WTC11 (cell line): ENCODE measurements around the gene SLC7A4. TPM values are rescaled to one million over a fixed set of nuclear protein-coding genes. Genes with fewer than 3 reads are reported as not detected.

ENCODE experiments used
- ATAC-seq: fragments of 200-7000 bp; cut with Tn5 transposase; 2 replicates; pipeline ENCODE4 v1.10.0; 2021; ENCODE audit warnings: mild to moderate bottlenecking, moderate library complexity
- CTCF ChIA-PET: fragments of 300-600 bp; sonication (Branson Sonifier 250); formaldehyde crosslinking; loops from one replicate; lab custom pipeline; 2021; ENCODE audit warnings: antibody characterized with exemption; lab: Charles Lee
- POLR2A ChIA-PET: fragments of 350-600 bp; sonication (Branson Sonifier 250); formaldehyde crosslinking; loops from one replicate; lab custom pipeline; 2021; ENCODE audit warnings: antibody characterized with exemption; lab: Charles Lee
- DNase-seq: peaks from one replicate; pipeline ENCODE4 v3.0.0; 2021; ENCODE audit warnings: low spot score
- H3K27ac Mint-ChIP-seq: 2 replicates; pipeline ENCODE4 v1.8.0; 2021; ENCODE audit warnings: mixed read lengths
- H3K27me3 Mint-ChIP-seq: 2 replicates; pipeline ENCODE4 v1.8.0; 2021; ENCODE audit warnings: low read depth, mild to moderate bottlenecking, moderate library complexity, mixed read lengths
- H3K36me3 Mint-ChIP-seq: 2 replicates; pipeline ENCODE4 v1.8.0; 2021; ENCODE audit warnings: mixed read lengths
- H3K4me1 Mint-ChIP-seq: 2 replicates; pipeline ENCODE4 v1.8.0; 2022; ENCODE audit warnings: mixed read lengths
- H3K4me3 Mint-ChIP-seq: 2 replicates; pipeline ENCODE4 v1.8.0; 2021; ENCODE audit warnings: mild to moderate bottlenecking, moderate library complexity, mixed read lengths
- H3K9me3 Mint-ChIP-seq: 2 replicates; pipeline ENCODE4 v1.8.0; 2021; ENCODE audit warnings: mixed read lengths
- CBFB ChIP-seq: sonication (generic); formaldehyde crosslinking; IDR thresholded peaks from 2 replicates; pipeline ENCODE4 v1.8.1; 2022; ENCODE audit warnings: mild to moderate bottlenecking, low read depth, missing genetic modification reagents
- FOXJ3 ChIP-seq: sonication (generic); formaldehyde crosslinking; IDR thresholded peaks from 2 replicates; pipeline ENCODE4 v1.9.0; 2021; ENCODE audit warnings: missing genetic modification reagents, mild to moderate bottlenecking, borderline replicate concordance
- JUN ChIP-seq: sonication (generic); formaldehyde crosslinking; IDR thresholded peaks from 2 replicates; pipeline ENCODE4 v1.8.0; 2023; ENCODE audit warnings: mild to moderate bottlenecking, missing genetic modification reagents
- NFATC4 ChIP-seq: fragments of 250-450 bp; sonication (Bioruptor Pico); IDR thresholded peaks from 2 replicates; pipeline ENCODE4 v1.9.0; 2021; ENCODE audit warnings: mild to moderate bottlenecking
- NFYB ChIP-seq: sonication (generic); formaldehyde crosslinking; conservative IDR thresholded peaks from 2 replicates; pipeline ENCODE4 v1.8.0; 2022; ENCODE audit warnings: low read depth, missing genetic modification reagents
- NR1H2 ChIP-seq: sonication (generic); formaldehyde crosslinking; IDR thresholded peaks from 2 replicates; pipeline ENCODE4 v1.9.0; 2021; ENCODE audit warnings: mild to moderate bottlenecking, moderate library complexity, missing genetic modification reagents
- SP1 ChIP-seq: sonication (generic); formaldehyde crosslinking; conservative IDR thresholded peaks from 2 replicates; pipeline ENCODE4 v1.8.1; 2022; ENCODE audit warnings: missing genetic modification reagents
- TEAD1 ChIP-seq: sonication (generic); formaldehyde crosslinking; IDR thresholded peaks from 2 replicates; pipeline ENCODE4 v1.8.0; 2022; ENCODE audit warnings: mild to moderate bottlenecking, missing genetic modification reagents
- ZNF396 ChIP-seq: fragments of 250-450 bp; sonication (Bioruptor Pico); IDR thresholded peaks from 2 replicates; pipeline ENCODE4 v1.8.0; 2021; ENCODE audit warnings: mild to moderate bottlenecking, moderate library complexity, borderline replicate concordance
- ZNF423 ChIP-seq: fragments of 250-450 bp; sonication (Bioruptor Pico); IDR thresholded peaks from 2 replicates; pipeline ENCODE4 v2.1.2; 2022; ENCODE audit warnings: mild to moderate bottlenecking, moderate library complexity
- total RNA-seq: library from RNA; stranded (reverse); gene quantifications from 3 replicates; pipeline ENCODE4 v1.2.3, GENCODE V29; 2021
- TF ChIP-seq, protein P1 (sequence below): sonication (generic); formaldehyde crosslinking; IDR thresholded peaks from 2 replicates; pipeline ENCODE4 v1.8.0; 2023; ENCODE audit warnings: mild to moderate bottlenecking, missing genetic modification reagents
- TF ChIP-seq, protein P2 (sequence below): sonication (generic); formaldehyde crosslinking; IDR thresholded peaks from 2 replicates; pipeline ENCODE4 v1.8.1; 2023; ENCODE audit warnings: mild to moderate bottlenecking, missing genetic modification reagents
- TF ChIP-seq, protein P3 (sequence below): sonication (generic); formaldehyde crosslinking; conservative IDR thresholded peaks from 2 replicates; pipeline ENCODE4 v1.8.1; 2022; ENCODE audit warnings: mild to moderate bottlenecking, missing genetic modification reagents
- TF ChIP-seq, protein P4 (sequence below): fragments of 250-450 bp; sonication (Bioruptor Pico); IDR thresholded peaks from 2 replicates; pipeline ENCODE4 v1.8.0; 2021; ENCODE audit warnings: mild to moderate bottlenecking
- TF ChIP-seq, protein P5 (sequence below): sonication (generic); formaldehyde crosslinking; IDR thresholded peaks from 2 replicates; pipeline ENCODE4 v1.8.0; 2022; ENCODE audit warnings: mild to moderate bottlenecking, missing genetic modification reagents
- TF ChIP-seq, protein P6 (sequence below): sonication (generic); formaldehyde crosslinking; IDR thresholded peaks from 2 replicates; pipeline ENCODE4 v1.8.1; 2022; ENCODE audit warnings: missing genetic modification reagents, borderline replicate concordance
- TF ChIP-seq, protein P7 (sequence below): fragments of 250-450 bp; sonication (Bioruptor Pico); IDR thresholded peaks from 2 replicates; pipeline ENCODE4 v1.9.0; 2021; ENCODE audit warnings: mild to moderate bottlenecking
- TF ChIP-seq, protein P8 (sequence below): sonication (generic); formaldehyde crosslinking; IDR thresholded peaks from 2 replicates; pipeline ENCODE4 v1.8.0; 2022; ENCODE audit warnings: mild to moderate bottlenecking, missing genetic modification reagents
- TF ChIP-seq, protein P9 (sequence below): sonication (generic); formaldehyde crosslinking; IDR thresholded peaks from 2 replicates; pipeline ENCODE4 v1.8.1; 2023; ENCODE audit warnings: mild to moderate bottlenecking, missing genetic modification reagents, borderline replicate concordance

Gene SLC7A4
- total RNA-seq, 1 experiment from 2014 or later = 0.37 TPM

DNA sequence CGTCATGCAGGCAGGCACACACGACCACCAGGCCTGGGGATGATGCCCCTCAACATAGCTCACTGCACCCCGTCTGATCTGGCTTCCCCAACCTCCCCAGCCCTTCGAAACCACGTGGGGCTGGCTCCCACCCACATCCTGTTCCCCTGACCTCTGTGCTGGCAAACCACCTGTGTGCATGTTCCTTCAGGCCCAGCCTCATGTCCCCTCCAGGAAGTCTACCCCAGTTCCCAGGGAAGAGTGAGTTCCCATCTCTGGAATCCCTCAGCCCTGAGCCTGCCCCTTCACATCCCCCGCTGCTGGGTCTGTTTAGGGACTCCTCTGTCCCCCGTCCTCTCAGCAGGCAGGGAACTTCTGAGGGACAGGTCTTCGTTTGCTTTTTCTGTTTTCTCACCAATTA is 7.1 kb downstream of the SLC7A4 start (continued):
- TF ChIP-seq, protein P1, sequence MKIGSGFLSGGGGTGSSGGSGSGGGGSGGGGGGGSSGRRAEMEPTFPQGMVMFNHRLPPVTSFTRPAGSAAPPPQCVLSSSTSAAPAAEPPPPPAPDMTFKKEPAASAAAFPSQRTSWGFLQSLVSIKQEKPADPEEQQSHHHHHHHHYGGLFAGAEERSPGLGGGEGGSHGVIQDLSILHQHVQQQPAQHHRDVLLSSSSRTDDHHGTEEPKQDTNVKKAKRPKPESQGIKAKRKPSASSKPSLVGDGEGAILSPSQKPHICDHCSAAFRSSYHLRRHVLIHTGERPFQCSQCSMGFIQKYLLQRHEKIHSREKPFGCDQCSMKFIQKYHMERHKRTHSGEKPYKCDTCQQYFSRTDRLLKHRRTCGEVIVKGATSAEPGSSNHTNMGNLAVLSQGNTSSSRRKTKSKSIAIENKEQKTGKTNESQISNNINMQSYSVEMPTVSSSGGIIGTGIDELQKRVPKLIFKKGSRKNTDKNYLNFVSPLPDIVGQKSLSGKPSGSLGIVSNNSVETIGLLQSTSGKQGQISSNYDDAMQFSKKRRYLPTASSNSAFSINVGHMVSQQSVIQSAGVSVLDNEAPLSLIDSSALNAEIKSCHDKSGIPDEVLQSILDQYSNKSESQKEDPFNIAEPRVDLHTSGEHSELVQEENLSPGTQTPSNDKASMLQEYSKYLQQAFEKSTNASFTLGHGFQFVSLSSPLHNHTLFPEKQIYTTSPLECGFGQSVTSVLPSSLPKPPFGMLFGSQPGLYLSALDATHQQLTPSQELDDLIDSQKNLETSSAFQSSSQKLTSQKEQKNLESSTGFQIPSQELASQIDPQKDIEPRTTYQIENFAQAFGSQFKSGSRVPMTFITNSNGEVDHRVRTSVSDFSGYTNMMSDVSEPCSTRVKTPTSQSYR (CRISPR knock-in tag) = no peak
- TF ChIP-seq FOXJ3 (CRISPR knock-in tag) (no peak), NFYB (no peak)
- TF ChIP-seq, protein P2, sequence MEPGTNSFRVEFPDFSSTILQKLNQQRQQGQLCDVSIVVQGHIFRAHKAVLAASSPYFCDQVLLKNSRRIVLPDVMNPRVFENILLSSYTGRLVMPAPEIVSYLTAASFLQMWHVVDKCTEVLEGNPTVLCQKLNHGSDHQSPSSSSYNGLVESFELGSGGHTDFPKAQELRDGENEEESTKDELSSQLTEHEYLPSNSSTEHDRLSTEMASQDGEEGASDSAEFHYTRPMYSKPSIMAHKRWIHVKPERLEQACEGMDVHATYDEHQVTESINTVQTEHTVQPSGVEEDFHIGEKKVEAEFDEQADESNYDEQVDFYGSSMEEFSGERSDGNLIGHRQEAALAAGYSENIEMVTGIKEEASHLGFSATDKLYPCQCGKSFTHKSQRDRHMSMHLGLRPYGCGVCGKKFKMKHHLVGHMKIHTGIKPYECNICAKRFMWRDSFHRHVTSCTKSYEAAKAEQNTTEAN (CRISPR knock-in tag) = no peak
- TF ChIP-seq, protein P3, sequence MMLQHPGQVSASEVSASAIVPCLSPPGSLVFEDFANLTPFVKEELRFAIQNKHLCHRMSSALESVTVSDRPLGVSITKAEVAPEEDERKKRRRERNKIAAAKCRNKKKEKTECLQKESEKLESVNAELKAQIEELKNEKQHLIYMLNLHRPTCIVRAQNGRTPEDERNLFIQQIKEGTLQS (CRISPR knock-in tag) = no peak
- TF ChIP-seq, protein P4, sequence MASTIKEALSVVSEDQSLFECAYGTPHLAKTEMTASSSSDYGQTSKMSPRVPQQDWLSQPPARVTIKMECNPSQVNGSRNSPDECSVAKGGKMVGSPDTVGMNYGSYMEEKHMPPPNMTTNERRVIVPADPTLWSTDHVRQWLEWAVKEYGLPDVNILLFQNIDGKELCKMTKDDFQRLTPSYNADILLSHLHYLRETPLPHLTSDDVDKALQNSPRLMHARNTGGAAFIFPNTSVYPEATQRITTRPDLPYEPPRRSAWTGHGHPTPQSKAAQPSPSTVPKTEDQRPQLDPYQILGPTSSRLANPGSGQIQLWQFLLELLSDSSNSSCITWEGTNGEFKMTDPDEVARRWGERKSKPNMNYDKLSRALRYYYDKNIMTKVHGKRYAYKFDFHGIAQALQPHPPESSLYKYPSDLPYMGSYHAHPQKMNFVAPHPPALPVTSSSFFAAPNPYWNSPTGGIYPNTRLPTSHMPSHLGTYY = no peak

DNA sequence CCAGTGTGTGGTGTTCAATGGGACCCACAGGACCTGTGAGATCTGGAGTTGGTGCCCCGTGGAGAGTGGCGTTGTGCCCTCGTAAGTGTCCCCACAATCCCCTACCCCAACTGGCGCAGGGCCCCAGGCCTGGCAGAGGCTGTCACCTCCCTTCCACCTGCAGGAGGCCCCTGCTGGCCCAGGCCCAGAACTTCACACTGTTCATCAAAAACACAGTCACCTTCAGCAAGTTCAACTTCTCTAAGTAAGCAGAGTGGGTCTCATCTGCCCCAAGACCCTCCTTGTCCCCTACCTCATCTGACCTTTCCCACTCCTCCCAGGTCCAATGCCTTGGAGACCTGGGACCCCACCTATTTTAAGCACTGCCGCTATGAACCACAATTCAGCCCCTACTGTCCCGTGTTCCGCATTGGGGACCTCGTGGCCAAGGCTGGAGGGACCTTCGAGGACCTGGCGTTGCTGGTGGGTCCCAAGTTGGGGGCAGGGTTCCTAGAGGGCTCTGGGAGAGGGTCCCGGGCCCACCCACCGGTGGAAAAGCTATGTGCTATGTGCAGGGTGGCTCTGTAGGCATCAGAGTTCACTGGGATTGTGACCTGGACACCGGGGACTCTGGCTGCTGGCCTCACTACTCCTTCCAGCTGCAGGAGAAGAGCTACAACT is 9.3 kb downstream of the SLC7A4 start:
- ATAC-seq = peak; percentile 45
- TF ChIP-seq, protein P5, sequence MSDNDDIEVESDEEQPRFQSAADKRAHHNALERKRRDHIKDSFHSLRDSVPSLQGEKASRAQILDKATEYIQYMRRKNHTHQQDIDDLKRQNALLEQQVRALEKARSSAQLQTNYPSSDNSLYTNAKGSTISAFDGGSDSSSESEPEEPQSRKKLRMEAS = no peak
- TF ChIP-seq TEAD1 (CRISPR knock-in tag) (no peak), JUN (CRISPR knock-in tag) (no peak), ZNF396 (CRISPR knock-in tag) (no peak), NR1H2 (CRISPR knock-in tag) (no peak), NFATC4 (CRISPR knock-in tag) (no peak), CBFB (CRISPR knock-in tag) (no peak), SP1 (CRISPR knock-in tag) (no peak), ZNF423 (no peak)
- TF ChIP-seq, protein P6, sequence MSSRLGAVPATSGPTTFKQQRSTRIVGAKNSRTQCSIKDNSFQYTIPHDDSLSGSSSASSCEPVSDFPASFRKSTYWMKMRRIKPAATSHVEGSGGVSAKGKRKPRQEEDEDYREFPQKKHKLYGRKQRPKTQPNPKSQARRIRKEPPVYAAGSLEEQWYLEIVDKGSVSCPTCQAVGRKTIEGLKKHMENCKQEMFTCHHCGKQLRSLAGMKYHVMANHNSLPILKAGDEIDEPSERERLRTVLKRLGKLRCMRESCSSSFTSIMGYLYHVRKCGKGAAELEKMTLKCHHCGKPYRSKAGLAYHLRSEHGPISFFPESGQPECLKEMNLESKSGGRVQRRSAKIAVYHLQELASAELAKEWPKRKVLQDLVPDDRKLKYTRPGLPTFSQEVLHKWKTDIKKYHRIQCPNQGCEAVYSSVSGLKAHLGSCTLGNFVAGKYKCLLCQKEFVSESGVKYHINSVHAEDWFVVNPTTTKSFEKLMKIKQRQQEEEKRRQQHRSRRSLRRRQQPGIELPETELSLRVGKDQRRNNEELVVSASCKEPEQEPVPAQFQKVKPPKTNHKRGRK (CRISPR knock-in tag) = no peak
- TF ChIP-seq, protein P2 (CRISPR knock-in tag) = no peak
- TF ChIP-seq, protein P7, sequence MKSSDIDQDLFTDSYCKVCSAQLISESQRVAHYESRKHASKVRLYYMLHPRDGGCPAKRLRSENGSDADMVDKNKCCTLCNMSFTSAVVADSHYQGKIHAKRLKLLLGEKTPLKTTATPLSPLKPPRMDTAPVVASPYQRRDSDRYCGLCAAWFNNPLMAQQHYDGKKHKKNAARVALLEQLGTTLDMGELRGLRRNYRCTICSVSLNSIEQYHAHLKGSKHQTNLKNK (CRISPR knock-in tag) = no peak
- TF ChIP-seq, protein P8, sequence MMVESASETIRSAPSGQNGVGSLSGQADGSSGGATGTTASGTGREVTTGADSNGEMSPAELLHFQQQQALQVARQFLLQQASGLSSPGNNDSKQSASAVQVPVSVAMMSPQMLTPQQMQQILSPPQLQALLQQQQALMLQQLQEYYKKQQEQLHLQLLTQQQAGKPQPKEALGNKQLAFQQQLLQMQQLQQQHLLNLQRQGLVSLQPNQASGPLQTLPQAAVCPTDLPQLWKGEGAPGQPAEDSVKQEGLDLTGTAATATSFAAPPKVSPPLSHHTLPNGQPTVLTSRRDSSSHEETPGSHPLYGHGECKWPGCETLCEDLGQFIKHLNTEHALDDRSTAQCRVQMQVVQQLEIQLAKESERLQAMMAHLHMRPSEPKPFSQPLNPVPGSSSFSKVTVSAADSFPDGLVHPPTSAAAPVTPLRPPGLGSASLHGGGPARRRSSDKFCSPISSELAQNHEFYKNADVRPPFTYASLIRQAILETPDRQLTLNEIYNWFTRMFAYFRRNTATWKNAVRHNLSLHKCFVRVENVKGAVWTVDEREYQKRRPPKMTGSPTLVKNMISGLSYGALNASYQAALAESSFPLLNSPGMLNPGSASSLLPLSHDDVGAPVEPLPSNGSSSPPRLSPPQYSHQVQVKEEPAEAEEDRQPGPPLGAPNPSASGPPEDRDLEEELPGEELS (CRISPR knock-in tag) = no peak
- TF ChIP-seq, protein P9, sequence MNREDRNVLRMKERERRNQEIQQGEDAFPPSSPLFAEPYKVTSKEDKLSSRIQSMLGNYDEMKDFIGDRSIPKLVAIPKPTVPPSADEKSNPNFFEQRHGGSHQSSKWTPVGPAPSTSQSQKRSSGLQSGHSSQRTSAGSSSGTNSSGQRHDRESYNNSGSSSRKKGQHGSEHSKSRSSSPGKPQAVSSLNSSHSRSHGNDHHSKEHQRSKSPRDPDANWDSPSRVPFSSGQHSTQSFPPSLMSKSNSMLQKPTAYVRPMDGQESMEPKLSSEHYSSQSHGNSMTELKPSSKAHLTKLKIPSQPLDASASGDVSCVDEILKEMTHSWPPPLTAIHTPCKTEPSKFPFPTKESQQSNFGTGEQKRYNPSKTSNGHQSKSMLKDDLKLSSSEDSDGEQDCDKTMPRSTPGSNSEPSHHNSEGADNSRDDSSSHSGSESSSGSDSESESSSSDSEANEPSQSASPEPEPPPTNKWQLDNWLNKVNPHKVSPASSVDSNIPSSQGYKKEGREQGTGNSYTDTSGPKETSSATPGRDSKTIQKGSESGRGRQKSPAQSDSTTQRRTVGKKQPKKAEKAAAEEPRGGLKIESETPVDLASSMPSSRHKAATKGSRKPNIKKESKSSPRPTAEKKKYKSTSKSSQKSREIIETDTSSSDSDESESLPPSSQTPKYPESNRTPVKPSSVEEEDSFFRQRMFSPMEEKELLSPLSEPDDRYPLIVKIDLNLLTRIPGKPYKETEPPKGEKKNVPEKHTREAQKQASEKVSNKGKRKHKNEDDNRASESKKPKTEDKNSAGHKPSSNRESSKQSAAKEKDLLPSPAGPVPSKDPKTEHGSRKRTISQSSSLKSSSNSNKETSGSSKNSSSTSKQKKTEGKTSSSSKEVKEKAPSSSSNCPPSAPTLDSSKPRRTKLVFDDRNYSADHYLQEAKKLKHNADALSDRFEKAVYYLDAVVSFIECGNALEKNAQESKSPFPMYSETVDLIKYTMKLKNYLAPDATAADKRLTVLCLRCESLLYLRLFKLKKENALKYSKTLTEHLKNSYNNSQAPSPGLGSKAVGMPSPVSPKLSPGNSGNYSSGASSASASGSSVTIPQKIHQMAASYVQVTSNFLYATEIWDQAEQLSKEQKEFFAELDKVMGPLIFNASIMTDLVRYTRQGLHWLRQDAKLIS (CRISPR knock-in tag) = no peak
- DNase-seq = no peak
- CTCF ChIA-PET = interaction anchor here (3.5 kb wide), 1 partner anchor 79 kb away, joined by 13 read pairs; no protein-coding TSS in a partner anchor
- no peak overlapping the region for H3K4me3 Mint-ChIP-seq
- peaks cover 6% of the 10 kb centered on the region for H3K9me3 Mint-ChIP-seq
- peaks cover 10% of the 10 kb centered on the region for H3K27me3 Mint-ChIP-seq
- no peaks in the 10 kb centered on the region for H3K4me1 Mint-ChIP-seq
- POLR2A ChIA-PET = no interaction called here
- no peak overlapping the region; the same call in 1 of the 2 replicates for H3K27ac Mint-ChIP-seq
- no peaks in the 10 kb centered on the region for H3K36me3 Mint-ChIP-seq
